A549 (cell line): ENCODE data around the gene PPAN. TPM values are rescaled to one million over a fixed set of nuclear protein-coding genes. Genes with fewer than 3 reads are reported as not detected.

Source experiments
- ATAC-seq, 2 experiments: fragments of 200-7000 bp in 1 of 2; fragments of >200 bp in 1 of 2; cut with Nextera tagmentation in 1 of 2; cut with Tn5 transposase in 1 of 2; 3 replicates each; pipeline versions ENCODE4 v1.8.0 to v1.9.1; 2018 to 2020; ENCODE audit warnings: mild to moderate bottlenecking in 1 of 2, moderate library complexity in 1 of 2
- CTCF ChIA-PET: fragments of 300-600 bp; sonication (Branson Sonifier 250); formaldehyde crosslinking; extraction: SDS; loops from one replicate; lab custom pipeline; 2021; ENCODE audit warnings: antibody characterized with exemption, inconsistent platforms; lab: Yijun Ruan, JAX
- POLR2A ChIA-PET: fragments of 350-600 bp; formaldehyde crosslinking; extraction: SDS; loops from one replicate; lab custom pipeline; 2021; ENCODE audit warnings: antibody characterized with exemption, inconsistent platforms; lab: Yijun Ruan, JAX
- DNase-seq, 2 experiments: peaks; one replicate each; pipeline versions ENCODE4 v3.0.0 to v3.0.0-alpha.2; 2011 to 2016; ENCODE audit warnings: low read depth in 1 of 2, low spot score in 1 of 2
- FAIRE-seq: peaks from 2 replicates; lab custom pipeline; 2011; peaks lifted over from hg19 to GRCh38; lab: Jason Lieb, UNC
- H3K27ac ChIP-seq, 2 experiments: fragments of >200 bp; sonication (Bioruptor Twin); formaldehyde crosslinking; 3 replicates each; pipeline ENCODE4 v1.5.1; 2016 to 2017
- H3K4me1 ChIP-seq: fragments of >200 bp; sonication (Bioruptor Twin); formaldehyde crosslinking; 3 replicates; pipeline ENCODE4 v1.6.1; 2016
- H3K4me2 ChIP-seq: fragments of >200 bp; sonication (Bioruptor Twin); formaldehyde crosslinking; 3 replicates; pipeline ENCODE4 v1.6.1; 2016
- H3K4me3 ChIP-seq: fragments of >200 bp; sonication (Bioruptor Twin); formaldehyde crosslinking; 3 replicates; pipeline ENCODE4 v1.5.1; 2016
- H3K9me3 ChIP-seq: fragments of >200 bp; sonication (Bioruptor Twin); formaldehyde crosslinking; 3 replicates; pipeline ENCODE4 v1.6.1; 2016
- BCL3 ChIP-seq: fragments of >200 bp; sonication (Bioruptor Twin); formaldehyde crosslinking; IDR thresholded peaks from 3 replicates; pipeline ENCODE4 v1.6.1; 2016
- BHLHE40 ChIP-seq: IDR thresholded peaks from 2 replicates; pipeline ENCODE4 v1.6.1; 2012; ENCODE audit warnings: low read depth, low read length, inconsistent platforms
- CHD2 ChIP-seq: fragments of 150-350 bp; IDR thresholded peaks from 2 replicates; pipeline ENCODE4 v1.6.1; 2014; ENCODE audit warnings: low read length; ENCODE audit not compliant: partially characterized antibody
- CHD4 ChIP-seq: fragments of 200-600 bp; sonication (generic); IDR thresholded peaks from 2 replicates; pipeline ENCODE4 v1.6.1; 2016; ENCODE audit warnings: antibody characterized with exemption, mild to moderate bottlenecking, borderline replicate concordance
- E2F6 ChIP-seq: IDR thresholded peaks from 2 replicates; pipeline ENCODE4 v1.6.1; 2012; ENCODE audit warnings: low read depth, borderline replicate concordance
- EHF ChIP-seq: fragments of 250-450 bp; sonication (Bioruptor Pico); IDR thresholded peaks from 2 replicates; pipeline ENCODE4 v1.5.0; 2020; ENCODE audit warnings: mild to moderate bottlenecking
- FOSB ChIP-seq: fragments of 250-450 bp; sonication (Bioruptor Pico); IDR thresholded peaks from 2 replicates; pipeline ENCODE4 v1.5.0; 2020; ENCODE audit warnings: mild to moderate bottlenecking, moderate library complexity
- FOSL2 ChIP-seq, 2 experiments: fragments of 450-650 bp in 1 of 2; fragments of >200 bp in 1 of 2; sonication (Bioruptor Twin) in 1 of 2; formaldehyde crosslinking; IDR thresholded peaks; 2 replicates each; pipeline versions ENCODE4 v1.5.0 to v1.6.1; 2016 to 2020; ENCODE audit warnings: mild to moderate bottlenecking in 1 of 2, moderate library complexity in 1 of 2
- HES2 ChIP-seq: fragments of >200 bp; sonication (Bioruptor Twin); formaldehyde crosslinking; IDR thresholded peaks from 2 replicates; pipeline ENCODE4 v1.6.1; 2016
- HOXB5 ChIP-seq: fragments of 250-450 bp; sonication (Bioruptor Pico); IDR thresholded peaks from 2 replicates; pipeline ENCODE4 v1.5.0; 2020; ENCODE audit warnings: mild to moderate bottlenecking, moderate library complexity
- JUN ChIP-seq, 2 experiments: fragments of >200 bp; sonication (Bioruptor Twin); formaldehyde crosslinking; IDR thresholded peaks; 2 replicates in 1 of 2; 3 replicates in 1 of 2; pipeline ENCODE4 v1.6.1; 2016 to 2017
- MAX ChIP-seq: IDR thresholded peaks from 2 replicates; pipeline ENCODE4 v1.6.1; 2012
- MYC ChIP-seq: IDR thresholded peaks from 2 replicates; pipeline ENCODE4 v1.6.1; 2012; ENCODE audit warnings: mild to moderate bottlenecking, inconsistent platforms, low read length, improper control_type of control experiment, borderline replicate concordance
- NFE2L2 ChIP-seq: fragments of 150-350 bp; conservative IDR thresholded peaks from 2 replicates; pipeline ENCODE4 v1.6.1; 2014; ENCODE audit warnings: low read length
- NPAS2 ChIP-seq: fragments of 250-450 bp; sonication (Bioruptor Pico); IDR thresholded peaks from 2 replicates; pipeline ENCODE4 v1.8.0; 2022; ENCODE audit warnings: mild to moderate bottlenecking, moderate library complexity, borderline replicate concordance
- NR3C1 ChIP-seq: fragments of >200 bp; sonication (Bioruptor Twin); formaldehyde crosslinking; IDR thresholded peaks from 3 replicates; pipeline ENCODE4 v1.6.1; 2017
- PHF8 ChIP-seq: fragments of 200-600 bp; sonication (generic); IDR thresholded peaks from 2 replicates; pipeline ENCODE4 v1.6.1; 2016; ENCODE audit warnings: low read depth, mild to moderate bottlenecking, antibody characterized with exemption, moderate library complexity, borderline replicate concordance
- POLR2A ChIP-seq: IDR thresholded peaks from 2 replicates; pipeline ENCODE4 v1.6.1; 2012; ENCODE audit warnings: mild to moderate bottlenecking, low read length
- POLR2AphosphoS2 ChIP-seq: conservative IDR thresholded peaks from 2 replicates; pipeline ENCODE4 v1.6.1; 2012; ENCODE audit warnings: low read length, improper control_type of control experiment, inconsistent platforms
- REST ChIP-seq: fragments of 200-600 bp; sonication (generic); IDR thresholded peaks from 2 replicates; pipeline ENCODE4 v1.6.1; 2016; ENCODE audit warnings: antibody characterized with exemption, mild to moderate bottlenecking, moderate library complexity
- RNF2 ChIP-seq: fragments of 200-600 bp; sonication (generic); IDR thresholded peaks from 2 replicates; pipeline ENCODE4 v1.6.1; 2016; ENCODE audit warnings: low read depth, mild to moderate bottlenecking, antibody characterized with exemption, moderate library complexity, borderline replicate concordance
- TFCP2L1 ChIP-seq: fragments of 250-450 bp; sonication (Bioruptor Pico); IDR thresholded peaks from 2 replicates; pipeline ENCODE4 v1.5.0; 2021; ENCODE audit warnings: mild to moderate bottlenecking
- TP53 ChIP-seq: fragments of 250-450 bp; sonication (Bioruptor Pico); IDR thresholded peaks from 2 replicates; pipeline ENCODE4 v1.5.0; 2021; ENCODE audit warnings: mild to moderate bottlenecking, moderate library complexity
- ZSCAN20 ChIP-seq: fragments of 250-450 bp; sonication (Bioruptor Pico); IDR thresholded peaks from 2 replicates; pipeline ENCODE4 v1.8.0; 2022; ENCODE audit warnings: mild to moderate bottlenecking, moderate library complexity
- WGBS: methylation state at CpG from one replicate; pipeline ENCODE4 v1.1.6; 2017; ENCODE audit errors: missing lambda C conversion rate; 5-methylcytosine and 5-hydroxymethylcytosine counted together
- polyA plus RNA-seq, 4 experiments: library from polyadenylated mRNA; depleted of rRNA in 3 of 4; stranded (reverse); fragments of >200 nt; fragmentation: RNase III in 1 of 4; extraction: RNeasy Plus Mini Kit Qiagen cat#74134 plus additional on column Dnase treatment in 1 of 4; gene quantifications; 2 replicates in 3 of 4; 3 replicates in 1 of 4; pipeline ENCODE4 v1.2.3, GENCODE V29; 2011 to 2017

The PPAN gene
- polyA plus RNA-seq, 2 of the 4 experiments (the other 2 are of a cell fraction): 26.6 to 65.0 TPM

- Histone ChIP-seq H3K4me1 (peaks cover 4% of the 10 kb centered on the region; the same call in 1 of the 3 replicates), H3K4me2 (no peak overlapping the region), H3K27ac (no peak overlapping the region), H3K4me3 (no peak overlapping the region), H3K9me3 (no peaks in the 10 kb centered on the region)
- DNase-seq (no peak), ATAC-seq (no peak), FAIRE-seq (no peak)
- TF ChIP-seq FOSL2 (IDR thresholded peaks at IDR 0.05) (no peak), FOSL2 (CRISPR knock-in tag; IDR thresholded peaks at IDR 0.05) (no peak), MYC (no peak), REST (peak; percentile 80), TFCP2L1 (no peak)
- ChIA-PET CTCF (interaction anchor here (0.9 kb wide), 1 partner anchor 166 kb away, joined by 4 read pairs; no protein-coding TSS in a partner anchor), POLR2A (no interaction called here)
- WGBS: 84% methylated on average over 14 of the region's 22 CpGs
Measured at GRCh38 chr19:10093295-10094186, 12.6 kb upstream of the PPAN start.

GRCh38 chr19:10095622-10095947, 10.6 kb upstream of the PPAN start:
- H3K4me2 ChIP-seq: peak overlapping the region; percentile 87
- DNase-seq: no peak
- CTCF ChIA-PET: interaction anchor here (1.1 to 2.2 kb wide), 4 partner anchors 10 to 165 kb away, joined by 3 to 5 read pairs (median 4); partner anchors contain the start of gene PPAN
- 22% methylated on average over 5 of the region's 7 CpGs for WGBS
- POLR2A ChIA-PET: interaction anchor here (0.6 to 1.4 kb wide), 5 partner anchors 11 to 156 kb away, joined by 3 to 12 read pairs (median 6); partner anchors contain the start of genes MRPL4, P2RY11 and PPAN
- peaks cover 4% of the 10 kb centered on the region; the same call in 1 of the 3 replicates for H3K4me1 ChIP-seq
- no peaks in the 10 kb centered on the region for H3K9me3 ChIP-seq
- no peak for ATAC-seq
- TF ChIP-seq FOSB (CRISPR knock-in tag) (no peak), POLR2AphosphoS2 (no peak), BHLHE40 (no peak), EHF (no peak), CHD4 (no peak)
- FAIRE-seq: no peak
- H3K4me3 ChIP-seq: peak overlapping the region; percentile 26; the same call in 2 of the 3 replicates
- peak overlapping the region; percentile 30 to 72; a peak in 4 of 6 replicates for H3K27ac ChIP-seq

GRCh38 chr19:10095948-10096614, 10.1 kb upstream of the PPAN start:
- ATAC-seq: peak; percentile 81 to 88
- TF ChIP-seq ZSCAN20 (no peak), HES2 (no peak), RNF2 (peak; percentile 69; the same call in 1 of the 2 replicates), NR3C1 (no peak), TFCP2L1 (no peak), HOXB5 (CRISPR knock-in tag) (0 out of 2 replicates have a peak, but pooled peaks have one; percentile 45), TP53 (CRISPR knock-in tag) (0 out of 2 replicates have a peak, but pooled peaks have one; percentile 42), NPAS2 (CRISPR knock-in tag) (no peak), POLR2AphosphoS2 (no peak), CHD2 (no peak), JUN (IDR thresholded peaks at IDR 0.05) (peak in 1 of 2 experiments; percentile 54; a peak in 1 of 5 replicates), MAX (peak; percentile 90), POLR2A (peak; percentile 76), E2F6 (peak; percentile 96), PHF8 (peak; percentile 19; the same call in 1 of the 2 replicates), BCL3 (0 out of 3 replicates have a peak, but pooled peaks have one; percentile 55), NFE2L2 (no peak)

More at GRCh38 chr19:10095948-10096614, 10.1 kb upstream of the PPAN start:
- CTCF ChIA-PET: interaction anchor here (0.8 to 2.2 kb wide), 6 partner anchors 10 to 484 kb away, joined by 3 to 5 read pairs (median 4); partner anchors contain the start of gene PPAN
- H3K4me1 ChIP-seq: peaks cover 4% of the 10 kb centered on the region; the same call in 1 of the 3 replicates
- no peak for FAIRE-seq
- DNase-seq: peak; percentile 80 to 88
- POLR2A ChIA-PET: interaction anchor here (0.6 to 1.4 kb wide), 5 partner anchors 10 to 156 kb away, joined by 3 to 12 read pairs (median 6); partner anchors contain the start of genes MRPL4, P2RY11 and PPAN
- peak overlapping the region; percentile 87 for H3K4me2 ChIP-seq
- no peaks in the 10 kb centered on the region for H3K9me3 ChIP-seq
- H3K4me3 ChIP-seq: peak overlapping the region; percentile 34
- WGBS: 0% methylated on average over 1 of the region's 97 CpGs
- H3K27ac ChIP-seq: peak overlapping the region; percentile 79 to 89
